Endothelial cell of umbilical vein (primary cell): ENCODE measurements around the gene RAB3GAP1. TPM values are rescaled to one million over a fixed set of nuclear protein-coding genes. Genes with fewer than 3 reads are reported as not detected.

Source experiments
- Bru-seq: library from RNA; stranded (reverse); fragments of 400-500 nt; gene quantifications from one replicate; lab custom pipeline; 2021; lab: Mats Ljungman, UMichigan
- BruChase-seq, 2 experiments: library from RNA; stranded (reverse); fragments of 400-500 nt; gene quantifications; one replicate each; lab custom pipeline; 2021; lab: Mats Ljungman, UMichigan
- BruUV-seq: library from RNA; stranded (reverse); fragments of 400-500 nt; replicated peaks from 2 replicates; lab custom pipeline; 2021; lab: Mats Ljungman, UMichigan
- CTCF ChIA-PET: fragments of 300-600, 350-600 bp; sonication (Branson Sonifier 250); formaldehyde crosslinking; loops from one replicate; lab custom pipeline; 2021; ENCODE audit warnings: antibody characterized with exemption, inconsistent platforms; lab: Charles Lee
- POLR2A ChIA-PET: fragments of 300-600, 350-600 bp; sonication (Branson Sonifier 250); formaldehyde crosslinking; loops from one replicate; lab custom pipeline; 2021; ENCODE audit warnings: antibody characterized with exemption, inconsistent platforms; lab: Charles Lee
- DNase-seq: peaks from one replicate; pipeline ENCODE4 v3.0.0-alpha.2; 2011; ENCODE audit warnings: low read depth, low spot score
- FAIRE-seq: peaks from 2 replicates; lab custom pipeline; 2011; peaks lifted over from hg19 to GRCh38; lab: Jason Lieb, UNC
- H2AFZ ChIP-seq: 2 replicates; pipeline ENCODE4 v1.6.0; 2012; ENCODE audit warnings: low read depth, low read length, control low read depth, inconsistent platforms
- H3K27ac ChIP-seq: 2 replicates; pipeline ENCODE4 v1.5.1; 2011; ENCODE audit warnings: low read depth, mild to moderate bottlenecking, control low read depth, low read length, moderate library complexity; ENCODE audit not compliant: insufficient read depth
- H3K27me3 ChIP-seq, 2 experiments: 2 replicates each; pipeline versions ENCODE4 v1.6.0 to v1.6.1; 2011; ENCODE audit warnings: low read length in 2 of 2, mixed read lengths in 1 of 2; ENCODE audit not compliant: control insufficient read depth in 2 of 2, insufficient read depth in 2 of 2
- H3K36me3 ChIP-seq, 2 experiments: 2 replicates in 1 of 2; 3 replicates in 1 of 2; pipeline ENCODE4 v1.5.1; 2011; ENCODE audit warnings: low read length in 2 of 2, mild to moderate bottlenecking in 1 of 2, moderate library complexity in 1 of 2; ENCODE audit not compliant: control insufficient read depth in 2 of 2, insufficient read depth in 2 of 2; ENCODE audit errors: extremely low read depth in 1 of 2
- H3K4me1 ChIP-seq: 3 replicates; pipeline ENCODE4 v1.5.1; 2011; ENCODE audit warnings: mild to moderate bottlenecking, low read length; ENCODE audit not compliant: control insufficient read depth, insufficient read depth; ENCODE audit errors: extremely low read depth
- H3K4me2 ChIP-seq: 2 replicates; pipeline ENCODE4 v1.6.1; 2011; ENCODE audit warnings: low read length, control low read depth, mixed read lengths; ENCODE audit not compliant: insufficient read depth
- H3K4me3 ChIP-seq, 3 experiments: fragments of 200-600 bp in 1 of 3; sonication (generic), shearing (Covaris generic) in 1 of 3; replicated peaks in 1 of 3; 2 replicates each; pipeline ENCODE4 v1.5.1; 2011 to 2016; ENCODE audit warnings: control low read depth in 3 of 3, low read length in 3 of 3, mild to moderate bottlenecking in 2 of 3, inconsistent platforms in 1 of 3, low read depth in 1 of 3, moderate library complexity in 1 of 3; ENCODE audit not compliant: insufficient read depth in 1 of 3
- H3K79me2 ChIP-seq: 2 replicates; pipeline ENCODE4 v1.6.0; 2012; ENCODE audit warnings: low read length, inconsistent platforms; ENCODE audit not compliant: control insufficient read depth, insufficient read depth
- H3K9ac ChIP-seq: replicated peaks from 2 replicates; pipeline ENCODE3; 2011; ENCODE audit warnings: low read length, control low read depth; ENCODE audit not compliant: insufficient read depth; ENCODE audit errors: extremely low read depth
- H3K9me1 ChIP-seq: replicated peaks from 3 replicates; pipeline ENCODE4 v1.6.0; 2011; ENCODE audit warnings: mild to moderate bottlenecking, low read length; ENCODE audit not compliant: control insufficient read depth, insufficient read depth; ENCODE audit errors: extremely low read depth
- H3K9me3 ChIP-seq: replicated peaks from 2 replicates; pipeline ENCODE4 v1.5.1; 2012; ENCODE audit warnings: low read length, inconsistent platforms; ENCODE audit not compliant: control insufficient read depth, insufficient read depth
- H4K20me1 ChIP-seq: replicated peaks from 2 replicates; pipeline ENCODE3; 2011; ENCODE audit warnings: mild to moderate bottlenecking, low read length; ENCODE audit not compliant: control insufficient read depth, insufficient read depth; ENCODE audit errors: extremely low read depth
- MYC ChIP-seq: IDR thresholded peaks from one replicate; pipeline ENCODE4 v1.6.1; 2011; ENCODE audit warnings: mild to moderate bottlenecking, low read depth, low read length
- POLR2A ChIP-seq: IDR thresholded peaks from 2 replicates; pipeline ENCODE4 v1.6.1; 2012; ENCODE audit warnings: low read depth, mild to moderate bottlenecking, control low read depth, low read length
- POLR2AphosphoS5 ChIP-seq: IDR thresholded peaks from 2 replicates; pipeline ENCODE4 v1.6.1; 2012; ENCODE audit warnings: low read depth, mild to moderate bottlenecking, control low read depth, low read length, moderate library complexity; ENCODE audit not compliant: insufficient read depth
- dilution Hi-C: fragments of 300-500 bp; cut with MboI; formaldehyde crosslinking; loops from one replicate; pipeline ENCODE4 v1.15.0; 2019; ENCODE audit warnings: low sequenced_read_pairs; ENCODE audit not compliant: extremely low pct_ligation_motif_present
- intact Hi-C: fragments of 100-400 bp; cut with micrococcal nuclease; formaldehyde crosslinking; loops from one replicate; pipeline ENCODE4 v1.10.0; 2022
- long read RNA-seq: library from polyadenylated mRNA; stranded (forward); transcript quantifications from one replicate; pipeline ENCODE4 v2.0.0, GENCODE V29; 2021
- polyA minus RNA-seq, 3 experiments: library from RNA; depleted of rRNA, polyadenylated mRNA; stranded (reverse); fragments of >200 nt; gene quantifications; 1 replicate in 1 of 3; 2 replicates in 2 of 3; pipeline ENCODE4 v1.2.3, GENCODE V29; 2011
- polyA plus RNA-seq, 4 experiments: library from polyadenylated mRNA; depleted of rRNA in 3 of 4; stranded (reverse) in 3 of 4; unstranded in 1 of 4; fragments of >200 nt; gene quantifications; 2 replicates each; pipeline versions ENCODE4 v1.2.1 to v1.2.3, GENCODE V29; 2011 to 2012; ENCODE audit warnings: missing spikeins in 1 of 4
- total RNA-seq: library from RNA; stranded (reverse); gene quantifications from 2 replicates; pipeline ENCODE4 v1.2.3, GENCODE V29; 2021

Gene RAB3GAP1
- total RNA-seq (37.2 and 39.5 TPM in 2 replicates), polyA plus RNA-seq (11.0 and 14.9 TPM in 2 replicates), polyA minus RNA-seq (31.8 and 32.6 TPM in 2 replicates), Bru-seq, nascent RNA (percentile 91 among the genes with signal in this experiment), BruChase-seq, experiment 1, labeled RNA remaining after a 6-hour chase (percentile 86 among the genes with signal in this experiment), BruChase-seq, experiment 2, labeled RNA remaining after a 2-hour chase (percentile 88 among the genes with signal in this experiment)
- 15.2 and 15.3 TPM in 2 replicates for polyA plus RNA-seq (2011; cell fraction: cytosol; rRNA removed)
- 24.1 and 28.9 TPM in 2 replicates for polyA plus RNA-seq (2011; cell fraction: nucleus; rRNA removed)
- polyA plus RNA-seq (2012), result 36.6 and 40.7 TPM in 2 replicates
- 12.8 TPM for polyA minus RNA-seq (2011; cell fraction: cytosol; rRNA and poly(A)+ RNA removed)
- polyA minus RNA-seq (2011; cell fraction: nucleus; rRNA and poly(A)+ RNA removed), result 35.6 and 59.8 TPM in 2 replicates
- long read RNA-seq, full-length matches to known transcripts, result 12 of 35 reads
- long read RNA-seq, partial matches to known transcripts, result 10 of 35 reads
- long read RNA-seq, other reads (novel, unspliced or antisense), result 13 of 35 reads

DNA sequence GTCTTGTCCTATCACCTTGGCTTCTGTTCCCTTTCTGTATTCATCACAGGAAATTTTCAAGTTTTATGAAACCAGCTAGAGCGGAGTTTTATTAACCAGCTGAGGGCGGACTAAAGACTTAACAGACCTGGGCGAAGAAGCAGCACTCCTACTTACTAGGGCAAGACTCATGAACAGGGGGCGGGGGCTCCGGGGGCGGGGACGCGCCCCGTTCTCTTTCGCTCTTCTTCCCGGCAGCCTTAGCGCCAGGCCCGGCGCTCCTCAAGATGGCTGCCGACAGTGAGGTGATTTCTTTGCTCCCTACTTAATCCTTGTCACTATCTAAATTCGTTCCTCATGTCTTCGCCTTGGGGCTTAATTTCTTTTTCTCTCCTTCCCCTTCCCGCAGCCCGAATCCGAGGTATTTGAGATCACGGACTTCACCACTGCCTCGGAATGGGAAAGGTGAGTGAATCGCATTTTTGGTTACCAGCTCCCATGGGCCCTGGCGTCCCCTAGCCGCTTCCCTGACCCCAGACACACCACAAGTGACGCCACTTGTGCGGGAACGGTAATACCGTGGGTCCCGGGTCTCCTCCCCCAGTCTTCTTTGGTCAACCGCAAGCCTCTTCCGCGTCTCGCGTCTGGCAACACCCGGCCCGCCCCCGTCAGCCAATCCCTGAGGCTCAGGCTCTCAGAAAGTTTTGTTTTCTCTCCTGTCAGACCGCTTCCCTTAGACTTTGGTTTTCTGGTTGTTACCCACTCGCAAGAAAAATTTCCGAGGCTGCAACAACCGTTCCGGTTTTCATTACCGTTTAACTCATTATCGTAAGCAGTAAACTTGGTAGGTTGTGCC is at the start of gene RAB3GAP1:
RAB3GAP1 (plus strand) TSS at position 251 of the 835 bp plus-strand sequence; CDS start at position 267, 16 bp downstream.
- FAIRE-seq, result peak; percentile 81
- TSS peak; percentile 66 for BruUV-seq
- Histone ChIP-seq H3K27me3 (peaks cover 0 to 3% of the 10 kb centered on the region in 2 experiments), H4K20me1 (no peaks in the 10 kb centered on the region), H3K4me1 (peaks cover 30% of the 10 kb centered on the region), H3K79me2 (peaks cover 49% of the 10 kb centered on the region), H3K9me1 (no peaks in the 10 kb centered on the region), H3K9ac (peak within 1 kb of the TSS; percentile 96), H3K36me3 (no peaks in the 10 kb centered on the region), H3K9me3 (no peaks in the 10 kb centered on the region), H2AFZ (peak within 1 kb of the TSS; percentile 88), H3K27ac (peak within 1 kb of the TSS; percentile 83), H3K4me3 (peak within 1 kb of the TSS; percentile 54 to 99 (median 87)), H3K4me2 (peak within 1 kb of the TSS; percentile 93)
- dilution Hi-C loops (no loop called here), intact Hi-C loops (loop anchor here (2.0 to 5.0 kb wide), 3 partner anchors 133 to 479 kb away; partner anchors contain the start of genes CCNT2, R3HDM1 and ZRANB3)
- peak; percentile 90 for DNase-seq
- CTCF ChIA-PET, result interaction anchor here (0.7 to 1.5 kb wide), 3 partner anchors 34 to 657 kb away, joined by 3 to 5 read pairs (median 4); no protein-coding TSS in a partner anchor
- POLR2A ChIA-PET, result interaction anchor here (0.6 to 0.7 kb wide), 2 partner anchors 96 to 643 kb away, joined by 3 read pairs; no protein-coding TSS in a partner anchor
- TF ChIP-seq POLR2AphosphoS5, result peak; percentile 88
- no peak for TF ChIP-seq MYC
- peak; percentile 95 for TF ChIP-seq POLR2A
